ENCODE measurements around the gene RNU2-1.
A peak's percentile ranks its signal among the peaks of the same experiment; 100 is the strongest.

RNU2-1 gene

DNA sequence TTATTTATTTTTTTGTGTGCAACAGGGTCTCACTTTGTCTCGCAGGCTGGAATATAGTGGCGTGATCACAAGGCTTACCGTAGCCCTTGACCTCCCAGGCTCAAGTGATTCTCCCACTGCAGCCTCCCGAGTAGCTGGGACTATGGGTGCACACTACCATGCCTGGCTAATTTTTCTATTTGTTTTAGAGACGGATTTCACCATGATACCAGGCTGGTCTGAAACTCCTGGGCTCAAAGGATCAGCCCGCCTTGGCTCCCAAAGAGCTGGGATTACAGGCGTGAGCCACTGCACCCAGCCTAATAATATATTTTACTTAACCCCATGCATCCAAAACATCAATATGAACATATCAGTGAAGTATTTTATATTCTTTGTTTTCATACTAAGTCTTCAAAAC is 7.4 kb downstream of the RNU2-1 start:
- DNase-seq (ENCODE audit: low read depth in 1 of 2, low spot score in 1 of 2), result no peak
- Histone ChIP-seq H3K27me3 (ENCODE audit: insufficient read depth, poor library complexity, severe bottlenecking) (no peaks in the 10 kb centered on the region), H3K4me3 (replicated peaks; ENCODE audit: insufficient read depth, low read length) (no peak overlapping the region), H3K27ac (replicated peaks) (no peak overlapping the region)
- TF ChIP-seq GABPA (IDR thresholded peaks at IDR 0.05; ENCODE audit: low read depth), result no peak
- TF ChIP-seq SPI1 (IDR thresholded peaks at IDR 0.05; ENCODE audit: borderline replicate concordance, low read depth), result no peak
- no peak for TF ChIP-seq POLR2AphosphoS5 (IDR thresholded peaks at IDR 0.05; ENCODE audit: low read depth)
- TF ChIP-seq, protein P1, sequence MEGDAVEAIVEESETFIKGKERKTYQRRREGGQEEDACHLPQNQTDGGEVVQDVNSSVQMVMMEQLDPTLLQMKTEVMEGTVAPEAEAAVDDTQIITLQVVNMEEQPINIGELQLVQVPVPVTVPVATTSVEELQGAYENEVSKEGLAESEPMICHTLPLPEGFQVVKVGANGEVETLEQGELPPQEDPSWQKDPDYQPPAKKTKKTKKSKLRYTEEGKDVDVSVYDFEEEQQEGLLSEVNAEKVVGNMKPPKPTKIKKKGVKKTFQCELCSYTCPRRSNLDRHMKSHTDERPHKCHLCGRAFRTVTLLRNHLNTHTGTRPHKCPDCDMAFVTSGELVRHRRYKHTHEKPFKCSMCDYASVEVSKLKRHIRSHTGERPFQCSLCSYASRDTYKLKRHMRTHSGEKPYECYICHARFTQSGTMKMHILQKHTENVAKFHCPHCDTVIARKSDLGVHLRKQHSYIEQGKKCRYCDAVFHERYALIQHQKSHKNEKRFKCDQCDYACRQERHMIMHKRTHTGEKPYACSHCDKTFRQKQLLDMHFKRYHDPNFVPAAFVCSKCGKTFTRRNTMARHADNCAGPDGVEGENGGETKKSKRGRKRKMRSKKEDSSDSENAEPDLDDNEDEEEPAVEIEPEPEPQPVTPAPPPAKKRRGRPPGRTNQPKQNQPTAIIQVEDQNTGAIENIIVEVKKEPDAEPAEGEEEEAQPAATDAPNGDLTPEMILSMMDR (IDR thresholded peaks at IDR 0.05; ENCODE audit: insufficient read depth, low read length), result no peak
- TF ChIP-seq, protein P2, sequence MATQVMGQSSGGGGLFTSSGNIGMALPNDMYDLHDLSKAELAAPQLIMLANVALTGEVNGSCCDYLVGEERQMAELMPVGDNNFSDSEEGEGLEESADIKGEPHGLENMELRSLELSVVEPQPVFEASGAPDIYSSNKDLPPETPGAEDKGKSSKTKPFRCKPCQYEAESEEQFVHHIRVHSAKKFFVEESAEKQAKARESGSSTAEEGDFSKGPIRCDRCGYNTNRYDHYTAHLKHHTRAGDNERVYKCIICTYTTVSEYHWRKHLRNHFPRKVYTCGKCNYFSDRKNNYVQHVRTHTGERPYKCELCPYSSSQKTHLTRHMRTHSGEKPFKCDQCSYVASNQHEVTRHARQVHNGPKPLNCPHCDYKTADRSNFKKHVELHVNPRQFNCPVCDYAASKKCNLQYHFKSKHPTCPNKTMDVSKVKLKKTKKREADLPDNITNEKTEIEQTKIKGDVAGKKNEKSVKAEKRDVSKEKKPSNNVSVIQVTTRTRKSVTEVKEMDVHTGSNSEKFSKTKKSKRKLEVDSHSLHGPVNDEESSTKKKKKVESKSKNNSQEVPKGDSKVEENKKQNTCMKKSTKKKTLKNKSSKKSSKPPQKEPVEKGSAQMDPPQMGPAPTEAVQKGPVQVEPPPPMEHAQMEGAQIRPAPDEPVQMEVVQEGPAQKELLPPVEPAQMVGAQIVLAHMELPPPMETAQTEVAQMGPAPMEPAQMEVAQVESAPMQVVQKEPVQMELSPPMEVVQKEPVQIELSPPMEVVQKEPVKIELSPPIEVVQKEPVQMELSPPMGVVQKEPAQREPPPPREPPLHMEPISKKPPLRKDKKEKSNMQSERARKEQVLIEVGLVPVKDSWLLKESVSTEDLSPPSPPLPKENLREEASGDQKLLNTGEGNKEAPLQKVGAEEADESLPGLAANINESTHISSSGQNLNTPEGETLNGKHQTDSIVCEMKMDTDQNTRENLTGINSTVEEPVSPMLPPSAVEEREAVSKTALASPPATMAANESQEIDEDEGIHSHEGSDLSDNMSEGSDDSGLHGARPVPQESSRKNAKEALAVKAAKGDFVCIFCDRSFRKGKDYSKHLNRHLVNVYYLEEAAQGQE (IDR thresholded peaks at IDR 0.05; ENCODE audit: insufficient replicate concordance, low read depth), result no peak

DNA sequence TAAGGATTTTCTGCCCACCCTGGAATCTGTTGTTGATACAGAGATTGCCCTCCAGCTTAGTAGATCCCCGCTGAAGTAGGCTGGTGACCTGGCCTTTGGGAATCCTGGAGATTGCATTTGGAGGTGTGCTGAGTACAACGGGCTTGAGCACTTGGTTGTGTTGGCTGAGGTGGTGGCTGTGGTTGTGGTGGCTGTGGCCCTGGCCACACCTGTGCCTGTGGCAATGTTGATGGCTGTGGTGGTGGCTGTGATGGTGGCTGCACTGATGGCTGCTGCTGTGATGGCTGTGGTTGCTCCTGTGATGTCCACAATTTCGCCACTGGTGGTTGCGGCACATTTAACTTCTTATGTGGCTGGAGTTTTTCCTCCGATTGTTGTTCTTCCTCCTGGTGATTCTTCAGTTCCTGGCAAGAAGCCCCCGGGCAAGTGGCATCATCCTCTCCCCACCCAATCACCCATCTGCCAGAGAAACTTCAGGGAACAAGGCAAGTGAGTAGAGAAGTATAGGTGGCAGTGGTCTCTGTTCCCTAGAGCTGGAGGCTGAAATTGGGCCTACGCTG is 9.6 kb downstream of the RNU2-1 start:
- peak in 1 of 2 experiments; percentile 28 for DNase-seq (ENCODE audit: low read depth in 1 of 2, low spot score in 1 of 2)
- no peak overlapping the region for H3K4me3 ChIP-seq (replicated peaks; ENCODE audit: insufficient read depth, low read length)
- no peak for TF ChIP-seq SPI1 (IDR thresholded peaks at IDR 0.05; ENCODE audit: borderline replicate concordance, low read depth)
- no peaks in the 10 kb centered on the region for H3K27me3 ChIP-seq (ENCODE audit: insufficient read depth, poor library complexity, severe bottlenecking)
- H3K27ac ChIP-seq (replicated peaks), result no peak overlapping the region

DNA sequence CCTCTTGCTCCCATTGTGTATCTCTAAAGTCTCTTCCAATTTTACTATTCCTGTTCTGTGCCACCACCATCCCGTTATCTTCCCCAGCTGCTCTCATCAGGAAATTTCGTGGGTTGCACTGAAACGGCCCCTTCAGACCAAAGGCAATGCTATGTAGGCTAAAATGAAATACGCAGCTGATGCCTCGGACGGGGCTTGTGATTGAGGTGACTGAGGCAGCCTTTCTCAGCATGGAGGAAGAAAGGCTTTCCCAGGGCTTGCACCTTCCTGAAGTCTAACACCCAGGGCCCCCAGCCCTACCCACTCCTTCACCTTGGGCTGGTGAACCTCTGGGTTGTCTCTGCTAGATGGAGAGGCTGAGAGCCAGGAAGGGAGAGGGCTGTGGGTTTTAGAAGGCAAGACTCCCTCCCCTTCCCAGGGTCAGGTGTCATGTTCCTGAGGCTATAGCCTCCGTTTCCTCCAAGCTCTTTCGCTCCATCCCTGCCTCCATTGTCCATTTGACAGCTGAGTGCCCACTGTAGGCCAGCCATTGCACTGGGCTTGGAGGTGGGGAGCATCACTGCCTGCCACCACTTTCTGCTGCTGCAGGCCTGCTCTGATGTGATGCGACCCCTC is 13.2 kb downstream of the RNU2-1 start:
- TF ChIP-seq POLR2AphosphoS5 (IDR thresholded peaks at IDR 0.05; ENCODE audit: low read depth) (no peak), GABPA (IDR thresholded peaks at IDR 0.05; ENCODE audit: low read depth) (no peak)
- TF ChIP-seq, protein P1 (IDR thresholded peaks at IDR 0.05; ENCODE audit: insufficient read depth, low read length), result no peak
- TF ChIP-seq, protein P2 (IDR thresholded peaks at IDR 0.05; ENCODE audit: insufficient replicate concordance, low read depth), result no peak
- DNase-seq (ENCODE audit: low read depth in 1 of 2, low spot score in 1 of 2), result no peak
- Histone ChIP-seq H3K4me3 (replicated peaks; ENCODE audit: insufficient read depth, low read length) (no peak overlapping the region), H3K27me3 (ENCODE audit: insufficient read depth, poor library complexity, severe bottlenecking) (no peaks in the 10 kb centered on the region), H3K27ac (replicated peaks) (no peak overlapping the region)

DNA sequence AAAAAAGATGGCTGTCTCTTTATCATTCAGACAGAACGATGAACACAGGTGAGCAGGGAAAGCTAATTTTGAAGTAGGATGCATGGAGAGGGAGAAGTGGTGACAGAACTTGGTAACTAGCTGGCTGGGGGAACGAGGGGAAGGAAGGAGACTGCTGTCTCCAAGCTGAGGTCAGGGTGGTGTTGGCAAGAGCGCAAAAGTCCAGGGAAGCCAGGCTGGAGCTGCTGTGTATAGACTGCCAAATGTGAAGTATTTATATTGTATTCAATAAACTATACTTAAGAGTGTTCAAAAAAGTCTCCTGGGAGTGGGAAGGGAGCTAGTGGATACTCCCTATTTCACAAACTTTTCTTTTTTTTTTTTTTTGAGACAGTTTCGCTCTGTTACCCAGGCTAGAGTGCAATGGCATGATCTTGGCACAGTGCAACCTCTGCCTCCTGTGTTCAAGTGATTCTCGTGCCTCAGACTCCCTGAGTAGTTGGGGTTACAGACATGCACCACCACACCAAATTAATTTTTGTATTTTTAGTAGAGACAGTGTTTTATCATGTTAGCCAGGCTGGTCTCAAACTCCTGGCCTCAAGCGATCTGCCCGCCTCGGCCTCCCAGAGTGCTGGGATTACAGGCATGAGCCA is 13.9 kb downstream of the RNU2-1 start:
- Histone ChIP-seq H3K27ac (replicated peaks) (no peak overlapping the region), H3K27me3 (ENCODE audit: insufficient read depth, poor library complexity, severe bottlenecking) (no peaks in the 10 kb centered on the region), H3K4me3 (replicated peaks; ENCODE audit: insufficient read depth, low read length) (no peak overlapping the region)
- TF ChIP-seq GABPA (IDR thresholded peaks at IDR 0.05; ENCODE audit: low read depth) (no peak), POLR2AphosphoS5 (IDR thresholded peaks at IDR 0.05; ENCODE audit: low read depth) (no peak), SPI1 (IDR thresholded peaks at IDR 0.05; ENCODE audit: borderline replicate concordance, low read depth) (no peak)
- TF ChIP-seq, protein P1 (IDR thresholded peaks at IDR 0.05; ENCODE audit: insufficient read depth, low read length), result no peak
- TF ChIP-seq, protein P2 (IDR thresholded peaks at IDR 0.05; ENCODE audit: insufficient replicate concordance, low read depth), result no peak
- no peak for DNase-seq (ENCODE audit: low read depth in 1 of 2, low spot score in 1 of 2)
